Thymus (tissue), 11 donors: ENCODE results near the gene GLDC. TPM values are rescaled to one million over a fixed set of nuclear protein-coding genes. Genes with fewer than 3 reads are reported as not detected.

Source experiments
- DNase-seq, 9 donors: peaks; one replicate each; pipeline ENCODE4 v3.0.0-alpha.2; 2013; ENCODE audit warnings: low spot score in 9 of 9, low read depth in 6 of 9, missing footprints in 1 of 9
- H3K27ac ChIP-seq, 2 donors: one replicate each; pipeline ENCODE4 v1.5.1; 2013; ENCODE audit warnings: control low read depth in 1 of 2, low read depth in 1 of 2, low read length in 1 of 2, mild to moderate bottlenecking in 1 of 2, moderate library complexity in 1 of 2
- H3K27me3 ChIP-seq, 2 donors: one replicate each; pipeline ENCODE4 v1.5.1; 2013; ENCODE audit warnings: low read length in 1 of 2; ENCODE audit not compliant: control insufficient read depth in 2 of 2, insufficient read depth in 1 of 2
- H3K36me3 ChIP-seq, 2 donors: one replicate each; pipeline ENCODE4 v1.5.1; 2013; ENCODE audit warnings: low read length in 1 of 2, mild to moderate bottlenecking in 1 of 2, moderate library complexity in 1 of 2; ENCODE audit not compliant: control insufficient read depth in 2 of 2, insufficient read depth in 2 of 2
- H3K4me1 ChIP-seq, 2 donors: one replicate each; pipeline ENCODE4 v1.5.1; 2013; ENCODE audit warnings: low read length in 2 of 2; ENCODE audit not compliant: control insufficient read depth in 2 of 2, insufficient read depth in 2 of 2
- H3K4me3 ChIP-seq, 2 donors: one replicate each; pipeline ENCODE4 v1.5.1; 2013; ENCODE audit warnings: low read length in 2 of 2, control low read depth in 1 of 2, mild to moderate bottlenecking in 1 of 2
- H3K9me3 ChIP-seq, 2 donors: one replicate each; pipeline ENCODE4 v1.5.1; 2013; ENCODE audit warnings: low read length in 1 of 2, mild to moderate bottlenecking in 1 of 2; ENCODE audit not compliant: control insufficient read depth in 2 of 2, insufficient read depth in 1 of 2
- WGBS: extraction: QIAGEN DNeasy Blood & Tissue Kit; methylation state at CpG from one replicate; pipeline ENCODE4 v1.1.7; 2013; 5-methylcytosine and 5-hydroxymethylcytosine counted together
- polyA plus RNA-seq: library from polyadenylated mRNA; stranded (reverse); fragments of 200-250 nt; gene quantifications from one replicate; pipeline ENCODE4 v1.2.3, GENCODE V29; 2013
- total RNA-seq: library from RNA; stranded (reverse); fragments of 120-200 nt; gene quantifications from one replicate; pipeline ENCODE4 v1.2.4, GENCODE V29; 2013
- donor health status: healthy.

GLDC gene
- total and polyA plus RNA-seq, 2 donors = 0.71 to 2.2 TPM

GRCh38 chr9:6489099-6489498 lies 156.4 kb downstream of the GLDC start:
- Histone ChIP-seq H3K27me3 (no peaks in the 10 kb centered on the region), H3K36me3 (peaks cover 17 to 60% of the 10 kb centered on the region in 2 donors), H3K9me3 (no peaks in the 10 kb centered on the region), H3K27ac (no peak overlapping the region), H3K4me3 (no peak overlapping the region), H3K4me1 (no peaks in the 10 kb centered on the region)
- DNase-seq = no peak
- WGBS = 99% methylated on average over 1 of the region's 1 CpG

DNA sequence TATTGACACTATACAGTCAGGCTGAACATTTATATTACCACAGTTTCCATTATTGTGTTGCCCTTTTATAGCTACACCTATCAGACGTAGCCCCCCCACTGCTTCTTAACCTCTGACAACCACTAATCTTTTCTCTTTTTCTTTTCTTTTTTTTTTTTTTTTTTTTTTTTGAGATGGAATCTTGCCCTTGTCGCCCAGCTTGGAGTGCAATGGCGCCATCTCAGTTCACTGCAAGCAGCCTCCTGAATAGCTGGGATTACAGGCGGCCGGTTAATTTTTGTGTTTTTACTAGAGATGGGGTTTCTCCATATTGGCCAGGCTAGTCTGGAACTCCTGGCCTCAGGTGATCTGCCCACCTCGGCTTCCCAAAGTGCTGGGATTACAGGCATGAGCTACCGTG lies 157.1 kb downstream of the GLDC start:
- DNase-seq = no peak
- 97% methylated on average over 7 of the region's 7 CpGs for WGBS
- H3K36me3 ChIP-seq = peaks cover 19 to 66% of the 10 kb centered on the region in 2 donors
- no peaks in the 10 kb centered on the region for H3K9me3 ChIP-seq
- no peak overlapping the region for H3K27ac ChIP-seq
- no peaks in the 10 kb centered on the region for H3K4me1 ChIP-seq
- H3K27me3 ChIP-seq = no peaks in the 10 kb centered on the region
- H3K4me3 ChIP-seq = no peak overlapping the region

DNA sequence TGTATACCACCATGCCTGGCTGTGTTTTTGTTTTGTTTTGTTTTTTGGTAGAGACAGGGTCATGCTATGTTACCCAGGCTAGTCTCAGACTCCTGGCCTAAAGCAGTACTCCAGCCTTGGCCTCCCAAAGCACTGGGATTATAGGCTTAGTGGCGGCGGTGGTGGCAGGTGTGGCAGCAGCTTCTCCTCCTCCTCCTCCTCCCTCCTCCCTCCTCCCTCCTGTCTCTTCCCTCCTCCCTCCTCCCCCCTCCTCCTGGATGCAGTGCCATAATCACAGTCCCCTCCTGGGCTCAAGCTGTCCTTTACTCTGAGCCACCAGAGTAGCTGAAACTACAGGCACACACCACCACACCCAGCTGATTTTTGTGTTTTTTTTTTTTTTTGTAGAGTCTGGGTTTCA lies 161.3 kb downstream of the GLDC start:
- 98% methylated on average over 2 of the region's 2 CpGs for WGBS
- Histone ChIP-seq H3K9me3 (no peaks in the 10 kb centered on the region), H3K27ac (no peak overlapping the region), H3K4me1 (no peaks in the 10 kb centered on the region), H3K36me3 (peaks cover 29 to 82% of the 10 kb centered on the region in 2 donors), H3K4me3 (no peak overlapping the region), H3K27me3 (no peaks in the 10 kb centered on the region)
- DNase-seq = no peak

Other genes starting within 250 kb of the GLDC start
- gene UHRF2, start 232.5 kb downstream of the GLDC start, total RNA-seq = 64.8 TPM
- gene UHRF2, start 232.5 kb downstream of the GLDC start, polyA plus RNA-seq = 68.7 TPM
- 36.2 TPM for gene KDM4C, start 112.2 kb upstream of the GLDC start, total RNA-seq
- gene KDM4C, start 112.2 kb upstream of the GLDC start, polyA plus RNA-seq = 20.3 TPM